SK-N-SH (cell line): ENCODE measurements around the gene TFR2. TPM values are rescaled to one million over a fixed set of nuclear protein-coding genes. Genes with fewer than 3 reads are reported as not detected.

Experiments used
- CTCF ChIA-PET: fragments of 300-600, 350-600 bp; formaldehyde crosslinking; extraction: SDS; loops from one replicate; lab custom pipeline; 2021; lab: Yijun Ruan, JAX
- POLR2A ChIA-PET: fragments of 350-600 bp; sonication (Branson Sonifier 250); formaldehyde crosslinking; extraction: SDS; loops from one replicate; lab custom pipeline; 2020; ENCODE audit warnings: antibody characterized with exemption, inconsistent platforms; lab: Yijun Ruan, JAX
- DNase-seq: peaks from one replicate; pipeline ENCODE4 v3.0.0; 2012
- H2AFZ ChIP-seq: fragments of 200-600 bp; sonication (generic); 2 replicates; pipeline ENCODE4 v1.8.1; 2016; ENCODE audit warnings: antibody characterized with exemption, mild to moderate bottlenecking, low read depth
- H3F3A ChIP-seq: fragments of 200-600 bp; sonication (generic); replicated peaks from 2 replicates; pipeline ENCODE3; 2016; ENCODE audit warnings: antibody characterized with exemption, mild to moderate bottlenecking; ENCODE audit not compliant: insufficient read depth
- H3K27ac ChIP-seq, 2 experiments: fragments of 200-500 bp in 1 of 2; fragments of 200-600 bp in 1 of 2; sonication (Bioruptor generic) in 1 of 2; sonication (generic), shearing (Covaris generic) in 1 of 2; 2 replicates each; pipeline versions ENCODE4 v1.5.1 to v1.6.1; 2014 to 2016; ENCODE audit warnings: low read depth in 2 of 2, inconsistent platforms in 1 of 2, low read length in 1 of 2, mild to moderate bottlenecking in 1 of 2, mixed read lengths in 1 of 2
- H3K27me3 ChIP-seq: fragments of 200-600 bp; sonication (generic), shearing (Covaris generic); 2 replicates; pipeline ENCODE4 v1.6.1; 2016; ENCODE audit warnings: mixed run types; ENCODE audit not compliant: insufficient read depth
- H3K36me3 ChIP-seq, 2 experiments: fragments of 200-500 bp in 1 of 2; fragments of 200-600 bp in 1 of 2; sonication (Bioruptor generic) in 1 of 2; sonication (generic) in 1 of 2; replicated peaks in 1 of 2; 2 replicates each; pipeline versions ENCODE3 to v1.5.1; 2014 to 2016; ENCODE audit warnings: low read length in 1 of 2, mild to moderate bottlenecking in 1 of 2; ENCODE audit not compliant: insufficient read depth in 2 of 2, control insufficient read depth in 1 of 2
- H3K4me1 ChIP-seq, 2 experiments: fragments of 200-500 bp in 1 of 2; fragments of 200-600 bp in 1 of 2; sonication (Bioruptor generic) in 1 of 2; sonication (generic), shearing (Covaris generic) in 1 of 2; 2 replicates each; pipeline versions ENCODE4 v1.5.1 to v1.6.1; 2014 to 2016; ENCODE audit warnings: low read depth in 1 of 2, low read length in 1 of 2, mixed run types in 1 of 2; ENCODE audit not compliant: insufficient read depth in 2 of 2, control insufficient read depth in 1 of 2
- H3K4me2 ChIP-seq: fragments of 200-600 bp; sonication (generic), shearing (Covaris generic); 2 replicates; pipeline ENCODE4 v1.6.1; 2017; ENCODE audit warnings: mixed run types
- H3K4me3 ChIP-seq, 2 experiments: fragments of 200-500 bp in 1 of 2; fragments of 200-600 bp in 1 of 2; sonication (Bioruptor generic) in 1 of 2; sonication (generic), shearing (Covaris generic) in 1 of 2; 2 replicates each; pipeline versions ENCODE4 v1.5.1 to v1.8.1; 2014 to 2016; ENCODE audit warnings: low read depth in 2 of 2, inconsistent platforms in 1 of 2, low read length in 1 of 2, mild to moderate bottlenecking in 1 of 2, mixed read lengths in 1 of 2, moderate library complexity in 1 of 2
- H3K79me2 ChIP-seq: fragments of 200-600 bp; sonication (generic); 2 replicates; pipeline ENCODE4 v1.8.1; 2017; ENCODE audit warnings: mild to moderate bottlenecking; ENCODE audit not compliant: insufficient read depth
- H3K9ac ChIP-seq: fragments of 200-600 bp; sonication (generic); 2 replicates; pipeline ENCODE4 v1.6.1; 2017; ENCODE audit warnings: mixed run types
- H3K9me2 ChIP-seq: fragments of 200-600 bp; sonication (generic); 2 replicates; pipeline ENCODE4 v1.6.1; 2017; ENCODE audit warnings: mixed run types
- H3K9me3 ChIP-seq: fragments of 200-600 bp; sonication (generic); 2 replicates; pipeline ENCODE4 v1.6.1; 2017; ENCODE audit warnings: mixed run types, mild to moderate bottlenecking, moderate library complexity
- H4K20me1 ChIP-seq: fragments of 200-600 bp; sonication (generic); 2 replicates; pipeline ENCODE4 v1.6.1; 2017; ENCODE audit warnings: mild to moderate bottlenecking, mixed run types; ENCODE audit not compliant: insufficient read depth
- ELF1 ChIP-seq: IDR thresholded peaks from 2 replicates; pipeline ENCODE4 v1.4.0; 2012
- GABPA ChIP-seq: IDR thresholded peaks from 2 replicates; pipeline ENCODE4 v1.4.0; 2012; ENCODE audit warnings: low read depth, mild to moderate bottlenecking
- JUND ChIP-seq: IDR thresholded peaks from 2 replicates; pipeline ENCODE4 v1.4.0; 2012
- MXI1 ChIP-seq: IDR thresholded peaks from 2 replicates; pipeline ENCODE4 v1.6.1; 2012; ENCODE audit warnings: mild to moderate bottlenecking, low read depth, low read length, improper control_type of control experiment
- NRF1 ChIP-seq: IDR thresholded peaks from 2 replicates; pipeline ENCODE4 v1.6.1; 2012; ENCODE audit warnings: low read depth, mild to moderate bottlenecking, low read length
- POLR2AphosphoS5 ChIP-seq: IDR thresholded peaks from 2 replicates; pipeline ENCODE4 v1.6.1; 2012; ENCODE audit warnings: low read depth, low read length
- RAD21 ChIP-seq: IDR thresholded peaks from 2 replicates; pipeline ENCODE4 v1.6.1; 2012; ENCODE audit warnings: mild to moderate bottlenecking, low read length
- RCOR1 ChIP-seq: fragments of 150-350 bp; IDR thresholded peaks from 2 replicates; pipeline ENCODE4 v1.6.1; 2017; ENCODE audit warnings: antibody characterized with exemption, low read length
- RFX5 ChIP-seq: IDR thresholded peaks from 2 replicates; pipeline ENCODE4 v1.6.1; 2012; ENCODE audit warnings: mild to moderate bottlenecking, improper control_type of control experiment, low read length
- RXRA ChIP-seq: IDR thresholded peaks from 2 replicates; pipeline ENCODE4 v1.4.0; 2012; ENCODE audit warnings: low read depth, mild to moderate bottlenecking, borderline replicate concordance
- SIN3A ChIP-seq: IDR thresholded peaks from 2 replicates; pipeline ENCODE4 v1.6.1; 2012; ENCODE audit warnings: low read depth, mild to moderate bottlenecking, low read length, moderate library complexity, borderline replicate concordance
- TAF1 ChIP-seq: IDR thresholded peaks from 2 replicates; pipeline ENCODE4 v1.6.1; 2012; ENCODE audit warnings: low read depth, mild to moderate bottlenecking, low read length, moderate library complexity, borderline replicate concordance
- TCF12 ChIP-seq: IDR thresholded peaks from 2 replicates; pipeline ENCODE4 v1.4.0; 2012
- TEAD4 ChIP-seq: IDR thresholded peaks from 2 replicates; pipeline ENCODE4 v1.4.0; 2012; ENCODE audit warnings: mild to moderate bottlenecking, borderline replicate concordance; ENCODE audit not compliant: insufficient read depth
- WGBS: methylation state at CpG from one replicate; pipeline ENCODE4 v1.1.6; 2017; ENCODE audit warnings: low lambda C conversion rate; 5-methylcytosine and 5-hydroxymethylcytosine counted together
- polyA plus RNA-seq, 3 experiments: library from polyadenylated mRNA; depleted of rRNA; stranded (reverse); fragments of >200 nt; gene quantifications; 2 replicates each; pipeline ENCODE4 v1.2.3, GENCODE V29; 2012
- TF ChIP-seq, protein P1 (sequence below): IDR thresholded peaks from 2 replicates; pipeline ENCODE4 v1.4.0; 2012; ENCODE audit warnings: low read depth
- TF ChIP-seq, protein P2 (sequence below): IDR thresholded peaks from 2 replicates; pipeline ENCODE4 v1.6.1; 2012; ENCODE audit warnings: mild to moderate bottlenecking, low read depth, low read length, moderate library complexity
- TF ChIP-seq, protein P3 (sequence below): IDR thresholded peaks from 2 replicates; pipeline ENCODE4; 2012
- TF ChIP-seq, protein P4 (sequence below): fragments of 150-350 bp; IDR thresholded peaks from 2 replicates; pipeline ENCODE4 v1.6.1; 2017; ENCODE audit warnings: antibody characterized with exemption, low read length, low read depth, borderline replicate concordance
- TF ChIP-seq, protein P5 (sequence below): fragments of 200-600 bp; sonication (generic); IDR thresholded peaks from 2 replicates; pipeline ENCODE4 v1.6.1; 2017; ENCODE audit warnings: antibody characterized with exemption, mild to moderate bottlenecking, moderate library complexity

Gene TFR2
- polyA plus RNA-seq, 1 of the 3 experiments (the other 2 are of a cell fraction) = 0.30 TPM

DNA sequence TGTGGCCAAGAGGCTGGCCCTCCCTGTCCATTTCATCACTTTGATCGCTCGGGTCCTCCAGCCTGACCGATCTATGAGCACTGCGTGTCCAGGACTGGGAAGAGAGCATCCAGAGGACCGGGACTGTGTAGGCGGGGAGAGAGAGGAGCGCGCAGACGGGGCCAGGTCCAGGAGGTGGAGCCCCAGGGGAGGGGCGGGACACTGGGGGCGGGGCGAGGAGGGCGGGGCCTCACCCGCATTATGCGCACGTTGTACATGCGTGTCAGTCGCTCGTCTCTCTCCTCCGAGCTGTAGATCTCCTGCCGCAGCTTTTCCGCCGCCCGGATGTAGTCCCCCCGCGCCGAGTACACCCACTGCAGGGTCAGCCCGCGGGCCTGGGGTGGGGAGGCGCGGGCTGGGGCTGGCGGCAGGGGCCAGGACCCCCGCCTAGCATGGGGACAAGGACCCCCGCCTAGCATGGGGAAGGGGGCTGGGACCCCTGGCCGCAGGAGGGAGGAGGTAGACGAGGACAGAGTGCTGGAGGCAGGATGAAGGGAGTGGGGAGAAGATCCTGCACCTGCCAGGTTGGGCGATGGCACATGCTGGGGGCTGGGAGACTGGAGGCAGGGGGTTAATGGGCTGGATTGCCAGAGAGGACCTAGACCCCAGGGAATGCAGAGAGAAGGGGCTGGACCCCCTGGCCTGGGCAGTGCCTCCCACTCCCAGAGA lies 14.7 kb downstream of the TFR2 start:
- DNase-seq = peak; percentile 100
- Histone ChIP-seq H2AFZ (peak overlapping the region; percentile 80; the same call in 1 of the 2 replicates), H3F3A (peaks cover 14% of the 10 kb centered on the region), H3K9me3 (no peaks in the 10 kb centered on the region), H3K9ac (peak overlapping the region; percentile 31; the same call in 1 of the 2 replicates), H3K27me3 (no peaks in the 10 kb centered on the region), H3K4me3 (peak overlapping the region; percentile 36 to 58), H3K4me2 (peak overlapping the region; percentile 77), H3K9me2 (no peaks in the 10 kb centered on the region), H3K27ac (peak overlapping the region in 1 of 2 experiments; percentile 20; a peak in 1 of 4 replicates), H3K4me1 (peaks cover 0 to 10% of the 10 kb centered on the region in 2 experiments; a peak in 1 of 4 replicates), H4K20me1 (no peaks in the 10 kb centered on the region), H3K36me3 (no peaks in the 10 kb centered on the region), H3K79me2 (no peaks in the 10 kb centered on the region)
- WGBS = 10% methylated on average over 28 of the region's 37 CpGs
- TF ChIP-seq MXI1 (peak; percentile 91), NRF1 (peak; percentile 54), POLR2AphosphoS5 (peak; percentile 62), SIN3A (0 out of 2 replicates have a peak, but pooled peaks have one; percentile 30), TAF1 (peak; percentile 84; the same call in 1 of the 2 replicates), RCOR1 (no peak), ELF1 (no peak), TCF12 (no peak)
- TF ChIP-seq, protein P1, sequence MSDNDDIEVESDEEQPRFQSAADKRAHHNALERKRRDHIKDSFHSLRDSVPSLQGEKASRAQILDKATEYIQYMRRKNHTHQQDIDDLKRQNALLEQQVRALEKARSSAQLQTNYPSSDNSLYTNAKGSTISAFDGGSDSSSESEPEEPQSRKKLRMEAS = 0 out of 2 replicates have a peak, but pooled peaks have one; percentile 50
- TF ChIP-seq, protein P2, sequence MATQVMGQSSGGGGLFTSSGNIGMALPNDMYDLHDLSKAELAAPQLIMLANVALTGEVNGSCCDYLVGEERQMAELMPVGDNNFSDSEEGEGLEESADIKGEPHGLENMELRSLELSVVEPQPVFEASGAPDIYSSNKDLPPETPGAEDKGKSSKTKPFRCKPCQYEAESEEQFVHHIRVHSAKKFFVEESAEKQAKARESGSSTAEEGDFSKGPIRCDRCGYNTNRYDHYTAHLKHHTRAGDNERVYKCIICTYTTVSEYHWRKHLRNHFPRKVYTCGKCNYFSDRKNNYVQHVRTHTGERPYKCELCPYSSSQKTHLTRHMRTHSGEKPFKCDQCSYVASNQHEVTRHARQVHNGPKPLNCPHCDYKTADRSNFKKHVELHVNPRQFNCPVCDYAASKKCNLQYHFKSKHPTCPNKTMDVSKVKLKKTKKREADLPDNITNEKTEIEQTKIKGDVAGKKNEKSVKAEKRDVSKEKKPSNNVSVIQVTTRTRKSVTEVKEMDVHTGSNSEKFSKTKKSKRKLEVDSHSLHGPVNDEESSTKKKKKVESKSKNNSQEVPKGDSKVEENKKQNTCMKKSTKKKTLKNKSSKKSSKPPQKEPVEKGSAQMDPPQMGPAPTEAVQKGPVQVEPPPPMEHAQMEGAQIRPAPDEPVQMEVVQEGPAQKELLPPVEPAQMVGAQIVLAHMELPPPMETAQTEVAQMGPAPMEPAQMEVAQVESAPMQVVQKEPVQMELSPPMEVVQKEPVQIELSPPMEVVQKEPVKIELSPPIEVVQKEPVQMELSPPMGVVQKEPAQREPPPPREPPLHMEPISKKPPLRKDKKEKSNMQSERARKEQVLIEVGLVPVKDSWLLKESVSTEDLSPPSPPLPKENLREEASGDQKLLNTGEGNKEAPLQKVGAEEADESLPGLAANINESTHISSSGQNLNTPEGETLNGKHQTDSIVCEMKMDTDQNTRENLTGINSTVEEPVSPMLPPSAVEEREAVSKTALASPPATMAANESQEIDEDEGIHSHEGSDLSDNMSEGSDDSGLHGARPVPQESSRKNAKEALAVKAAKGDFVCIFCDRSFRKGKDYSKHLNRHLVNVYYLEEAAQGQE = 0 out of 2 replicates have a peak, but pooled peaks have one; percentile 13
- CTCF ChIA-PET = interaction anchor here (0.8 to 9.0 kb wide), 14 partner anchors 8 to 202 kb away, joined by 3 to 101 read pairs (median 3); partner anchors contain the start of genes FBXO24, LRCH4, MOSPD3 and POP7
- POLR2A ChIA-PET = interaction anchor here (1.0 to 2.1 kb wide), 2 partner anchors 11 to 15 kb away, joined by 3 to 14 read pairs; partner anchors contain the start of gene MOSPD3

DNA sequence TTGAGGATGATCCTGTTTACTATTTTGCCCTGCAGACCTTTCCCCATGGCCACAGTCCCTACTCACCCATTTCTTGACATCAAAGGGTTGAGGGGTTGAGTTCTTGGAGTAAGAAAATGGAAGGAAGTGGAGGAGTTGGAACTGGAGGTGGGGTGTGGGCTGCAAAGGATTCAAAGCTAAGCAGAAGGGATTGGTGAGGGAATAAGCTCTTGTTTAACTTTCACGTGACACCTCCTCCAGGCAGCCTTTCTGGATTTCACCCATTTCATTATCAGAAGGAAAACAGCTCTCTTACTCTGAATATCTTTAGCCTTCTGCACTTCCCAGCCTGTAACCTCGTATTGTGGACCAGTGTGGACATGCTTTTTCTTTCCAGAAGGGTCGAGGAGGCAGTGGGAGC lies 15.3 kb downstream of the TFR2 start:
- 30% methylated on average over 3 of the region's 3 CpGs for WGBS
- Histone ChIP-seq H3K9me2 (no peaks in the 10 kb centered on the region), H4K20me1 (no peaks in the 10 kb centered on the region), H3K36me3 (no peaks in the 10 kb centered on the region), H3K9me3 (no peaks in the 10 kb centered on the region), H3K9ac (no peak overlapping the region), H3F3A (peaks cover 14% of the 10 kb centered on the region), H3K4me2 (peak overlapping the region; percentile 77), H3K79me2 (no peaks in the 10 kb centered on the region), H3K4me3 (peak overlapping the region; percentile 29 to 58), H3K27ac (peak overlapping the region in 1 of 2 experiments; percentile 11; a peak in 1 of 4 replicates), H2AFZ (peak overlapping the region; percentile 80; the same call in 1 of the 2 replicates), H3K4me1 (peaks cover 0 to 10% of the 10 kb centered on the region in 2 experiments; a peak in 1 of 4 replicates), H3K27me3 (no peaks in the 10 kb centered on the region)
- ChIA-PET CTCF (interaction anchor here (0.8 to 7.2 kb wide), 13 partner anchors 8 to 202 kb away, joined by 3 to 70 read pairs (median 3); partner anchors contain the start of genes FBXO24, LRCH4, MOSPD3 and POP7), POLR2A (interaction anchor here (1.0 to 2.1 kb wide), 2 partner anchors 10 to 14 kb away, joined by 3 to 14 read pairs; partner anchors contain the start of gene MOSPD3)
- DNase-seq = no peak
- TF ChIP-seq GABPA = no peak
- TF ChIP-seq JUND = no peak
- no peak for TF ChIP-seq TAF1
- TF ChIP-seq, protein P3, sequence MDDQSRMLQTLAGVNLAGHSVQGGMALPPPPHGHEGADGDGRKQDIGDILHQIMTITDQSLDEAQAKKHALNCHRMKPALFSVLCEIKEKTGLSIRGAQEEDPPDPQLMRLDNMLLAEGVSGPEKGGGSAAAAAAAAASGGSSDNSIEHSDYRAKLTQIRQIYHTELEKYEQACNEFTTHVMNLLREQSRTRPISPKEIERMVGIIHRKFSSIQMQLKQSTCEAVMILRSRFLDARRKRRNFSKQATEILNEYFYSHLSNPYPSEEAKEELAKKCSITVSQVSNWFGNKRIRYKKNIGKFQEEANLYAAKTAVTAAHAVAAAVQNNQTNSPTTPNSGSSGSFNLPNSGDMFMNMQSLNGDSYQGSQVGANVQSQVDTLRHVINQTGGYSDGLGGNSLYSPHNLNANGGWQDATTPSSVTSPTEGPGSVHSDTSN = no peak
- no peak for TF ChIP-seq TEAD4
- TF ChIP-seq, protein P4, sequence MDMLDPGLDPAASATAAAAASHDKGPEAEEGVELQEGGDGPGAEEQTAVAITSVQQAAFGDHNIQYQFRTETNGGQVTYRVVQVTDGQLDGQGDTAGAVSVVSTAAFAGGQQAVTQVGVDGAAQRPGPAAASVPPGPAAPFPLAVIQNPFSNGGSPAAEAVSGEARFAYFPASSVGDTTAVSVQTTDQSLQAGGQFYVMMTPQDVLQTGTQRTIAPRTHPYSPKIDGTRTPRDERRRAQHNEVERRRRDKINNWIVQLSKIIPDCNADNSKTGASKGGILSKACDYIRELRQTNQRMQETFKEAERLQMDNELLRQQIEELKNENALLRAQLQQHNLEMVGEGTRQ = no peak
- no peak for TF ChIP-seq RXRA
- no peak for TF ChIP-seq SIN3A
- no peak for TF ChIP-seq RCOR1
- TF ChIP-seq, protein P5, sequence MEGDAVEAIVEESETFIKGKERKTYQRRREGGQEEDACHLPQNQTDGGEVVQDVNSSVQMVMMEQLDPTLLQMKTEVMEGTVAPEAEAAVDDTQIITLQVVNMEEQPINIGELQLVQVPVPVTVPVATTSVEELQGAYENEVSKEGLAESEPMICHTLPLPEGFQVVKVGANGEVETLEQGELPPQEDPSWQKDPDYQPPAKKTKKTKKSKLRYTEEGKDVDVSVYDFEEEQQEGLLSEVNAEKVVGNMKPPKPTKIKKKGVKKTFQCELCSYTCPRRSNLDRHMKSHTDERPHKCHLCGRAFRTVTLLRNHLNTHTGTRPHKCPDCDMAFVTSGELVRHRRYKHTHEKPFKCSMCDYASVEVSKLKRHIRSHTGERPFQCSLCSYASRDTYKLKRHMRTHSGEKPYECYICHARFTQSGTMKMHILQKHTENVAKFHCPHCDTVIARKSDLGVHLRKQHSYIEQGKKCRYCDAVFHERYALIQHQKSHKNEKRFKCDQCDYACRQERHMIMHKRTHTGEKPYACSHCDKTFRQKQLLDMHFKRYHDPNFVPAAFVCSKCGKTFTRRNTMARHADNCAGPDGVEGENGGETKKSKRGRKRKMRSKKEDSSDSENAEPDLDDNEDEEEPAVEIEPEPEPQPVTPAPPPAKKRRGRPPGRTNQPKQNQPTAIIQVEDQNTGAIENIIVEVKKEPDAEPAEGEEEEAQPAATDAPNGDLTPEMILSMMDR = no peak
- no peak for TF ChIP-seq RFX5
- TF ChIP-seq RAD21 = no peak
